Measurements from ENCODE around the gene ZNF860.

Gene ZNF860

DNA sequence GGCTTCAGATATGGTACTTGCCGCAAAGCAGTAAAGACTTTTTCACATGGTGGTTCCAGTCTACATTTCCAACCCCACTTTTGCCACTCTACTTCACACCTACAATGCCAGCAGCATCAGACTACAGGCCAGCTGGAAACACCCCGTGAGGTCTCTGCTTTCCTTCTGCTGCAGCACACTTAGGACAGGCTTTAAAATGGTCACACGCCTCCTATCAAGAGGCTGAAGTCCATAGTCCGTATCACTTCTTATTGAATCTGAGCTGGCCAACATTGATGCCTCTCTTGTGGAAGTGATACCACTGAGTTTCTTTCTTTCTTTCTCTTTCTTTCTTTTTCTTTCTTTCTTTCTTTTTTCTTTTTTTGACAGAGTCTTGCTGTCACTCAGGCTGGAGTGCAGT lies 59.8 kb downstream of the ZNF860 start:
- no peak for DNase-seq (ENCODE audit: low read depth, low spot score)
- H3K27ac ChIP-seq: no peak overlapping the region
